ENCODE results near the gene STARD13.

GRCh38 chr13:33212396-33212795 is 73.2 kb downstream of the STARD13 start:
- TF ChIP-seq, protein P1, sequence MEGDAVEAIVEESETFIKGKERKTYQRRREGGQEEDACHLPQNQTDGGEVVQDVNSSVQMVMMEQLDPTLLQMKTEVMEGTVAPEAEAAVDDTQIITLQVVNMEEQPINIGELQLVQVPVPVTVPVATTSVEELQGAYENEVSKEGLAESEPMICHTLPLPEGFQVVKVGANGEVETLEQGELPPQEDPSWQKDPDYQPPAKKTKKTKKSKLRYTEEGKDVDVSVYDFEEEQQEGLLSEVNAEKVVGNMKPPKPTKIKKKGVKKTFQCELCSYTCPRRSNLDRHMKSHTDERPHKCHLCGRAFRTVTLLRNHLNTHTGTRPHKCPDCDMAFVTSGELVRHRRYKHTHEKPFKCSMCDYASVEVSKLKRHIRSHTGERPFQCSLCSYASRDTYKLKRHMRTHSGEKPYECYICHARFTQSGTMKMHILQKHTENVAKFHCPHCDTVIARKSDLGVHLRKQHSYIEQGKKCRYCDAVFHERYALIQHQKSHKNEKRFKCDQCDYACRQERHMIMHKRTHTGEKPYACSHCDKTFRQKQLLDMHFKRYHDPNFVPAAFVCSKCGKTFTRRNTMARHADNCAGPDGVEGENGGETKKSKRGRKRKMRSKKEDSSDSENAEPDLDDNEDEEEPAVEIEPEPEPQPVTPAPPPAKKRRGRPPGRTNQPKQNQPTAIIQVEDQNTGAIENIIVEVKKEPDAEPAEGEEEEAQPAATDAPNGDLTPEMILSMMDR (IDR thresholded peaks at IDR 0.05), result no peak
- no peak for TF ChIP-seq POLR2A (IDR thresholded peaks at IDR 0.05)
